Tracheal epithelial cell (primary cell): ENCODE measurements around the gene GOLGB1. TPM values are rescaled to one million over a fixed set of nuclear protein-coding genes. Genes with fewer than 3 reads are reported as not detected.

Experiments
- total RNA-seq: library from RNA; depleted of rRNA; stranded (reverse); fragments of >200 nt; gene quantifications from 2 replicates; pipeline ENCODE4 v1.2.1, GENCODE V29; 2014

Gene GOLGB1, protein sequence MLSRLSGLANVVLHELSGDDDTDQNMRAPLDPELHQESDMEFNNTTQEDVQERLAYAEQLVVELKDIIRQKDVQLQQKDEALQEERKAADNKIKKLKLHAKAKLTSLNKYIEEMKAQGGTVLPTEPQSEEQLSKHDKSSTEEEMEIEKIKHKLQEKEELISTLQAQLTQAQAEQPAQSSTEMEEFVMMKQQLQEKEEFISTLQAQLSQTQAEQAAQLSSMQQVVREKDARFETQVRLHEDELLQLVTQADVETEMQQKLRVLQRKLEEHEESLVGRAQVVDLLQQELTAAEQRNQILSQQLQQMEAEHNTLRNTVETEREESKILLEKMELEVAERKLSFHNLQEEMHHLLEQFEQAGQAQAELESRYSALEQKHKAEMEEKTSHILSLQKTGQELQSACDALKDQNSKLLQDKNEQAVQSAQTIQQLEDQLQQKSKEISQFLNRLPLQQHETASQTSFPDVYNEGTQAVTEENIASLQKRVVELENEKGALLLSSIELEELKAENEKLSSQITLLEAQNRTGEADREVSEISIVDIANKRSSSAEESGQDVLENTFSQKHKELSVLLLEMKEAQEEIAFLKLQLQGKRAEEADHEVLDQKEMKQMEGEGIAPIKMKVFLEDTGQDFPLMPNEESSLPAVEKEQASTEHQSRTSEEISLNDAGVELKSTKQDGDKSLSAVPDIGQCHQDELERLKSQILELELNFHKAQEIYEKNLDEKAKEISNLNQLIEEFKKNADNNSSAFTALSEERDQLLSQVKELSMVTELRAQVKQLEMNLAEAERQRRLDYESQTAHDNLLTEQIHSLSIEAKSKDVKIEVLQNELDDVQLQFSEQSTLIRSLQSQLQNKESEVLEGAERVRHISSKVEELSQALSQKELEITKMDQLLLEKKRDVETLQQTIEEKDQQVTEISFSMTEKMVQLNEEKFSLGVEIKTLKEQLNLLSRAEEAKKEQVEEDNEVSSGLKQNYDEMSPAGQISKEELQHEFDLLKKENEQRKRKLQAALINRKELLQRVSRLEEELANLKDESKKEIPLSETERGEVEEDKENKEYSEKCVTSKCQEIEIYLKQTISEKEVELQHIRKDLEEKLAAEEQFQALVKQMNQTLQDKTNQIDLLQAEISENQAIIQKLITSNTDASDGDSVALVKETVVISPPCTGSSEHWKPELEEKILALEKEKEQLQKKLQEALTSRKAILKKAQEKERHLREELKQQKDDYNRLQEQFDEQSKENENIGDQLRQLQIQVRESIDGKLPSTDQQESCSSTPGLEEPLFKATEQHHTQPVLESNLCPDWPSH (N-terminal part only)
- 31.3 and 36.9 TPM in 2 replicates for total RNA-seq

DNA sequence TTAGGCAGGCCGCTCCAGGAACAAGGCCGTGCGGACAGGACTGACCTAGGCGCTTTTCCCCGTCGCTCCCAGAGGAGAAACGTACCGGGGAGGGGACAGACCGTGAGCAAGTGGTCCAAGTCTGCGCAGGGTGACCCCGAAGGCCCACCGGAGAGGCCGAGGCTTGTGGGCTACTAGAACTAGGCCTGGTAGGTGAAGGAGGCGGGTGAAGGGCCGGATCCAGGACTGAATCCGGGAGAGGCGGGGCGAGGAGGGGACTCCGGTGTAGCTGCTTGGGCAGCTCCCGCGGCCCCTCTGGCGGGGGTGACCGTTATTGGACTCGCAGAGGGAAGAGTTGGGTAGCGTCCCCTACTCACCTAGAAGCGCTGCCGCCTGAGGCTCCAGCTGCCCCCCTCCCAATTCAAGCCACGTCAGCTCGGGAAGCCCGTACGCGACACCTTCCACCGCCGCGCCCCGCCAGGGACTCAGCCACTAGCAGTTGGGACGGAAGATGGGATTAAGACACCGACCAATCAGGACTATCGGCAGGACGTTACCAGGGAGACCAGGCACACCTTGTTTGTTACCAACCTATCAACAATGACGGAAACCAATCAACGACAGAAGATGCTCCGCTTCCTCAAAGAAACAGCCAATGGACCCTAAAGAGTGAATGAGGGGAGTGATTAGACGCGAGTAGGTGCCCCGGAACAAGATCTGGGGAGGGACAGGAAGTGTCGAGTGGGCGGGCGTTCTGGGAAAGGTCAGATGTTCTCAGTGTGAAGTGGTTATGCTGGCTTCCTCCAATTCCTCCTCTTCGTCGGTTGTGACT, at the start of gene GOLGB1:
Gene GOLGB1, minus strand, starts transcription at position 466 of the 811 bp plus-strand sequence. CDS start 18,770 bp downstream, outside the sequence.

DNA sequence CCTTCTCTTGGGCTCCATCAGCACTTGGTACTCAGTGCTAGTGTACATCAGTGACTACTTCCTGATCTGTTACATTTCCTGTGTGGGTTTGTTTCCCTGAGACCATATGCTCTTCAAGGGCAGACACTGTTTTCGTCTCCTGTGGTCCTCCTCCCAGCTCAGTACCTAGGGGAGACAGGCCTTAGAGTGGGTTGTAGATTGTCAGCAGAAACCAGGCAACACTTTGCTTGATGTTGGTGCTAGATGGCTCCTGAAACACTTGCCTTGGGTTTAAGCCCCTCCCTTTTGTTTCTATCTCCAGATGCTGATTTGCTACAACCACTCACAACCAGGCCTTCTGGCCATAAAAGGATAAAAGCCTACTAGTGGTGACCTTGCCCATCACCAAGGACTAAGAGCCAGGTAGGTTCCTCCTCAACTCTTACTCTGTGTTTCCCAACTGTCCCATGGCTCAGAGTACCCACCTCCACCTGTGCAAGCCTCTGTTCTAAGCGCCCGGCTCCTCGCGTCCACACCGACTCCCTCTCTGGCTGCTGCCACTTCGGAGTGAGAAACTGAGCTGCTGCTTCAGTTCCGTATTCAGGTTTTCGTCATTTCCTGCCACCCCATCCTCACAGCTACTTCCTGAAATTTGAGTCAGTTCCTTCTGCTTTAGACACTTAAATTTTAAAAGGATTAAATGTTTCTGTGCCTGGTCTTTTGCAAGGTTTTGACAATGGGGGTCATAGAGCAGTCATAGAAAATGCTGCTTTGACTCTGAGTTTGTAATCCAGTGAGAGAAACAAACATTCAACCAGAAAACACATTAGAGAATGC, 89.0 kb downstream of the GOLGB1 start, which contains the start of gene HCLS1:
Gene HCLS1, minus strand, starts transcription at position 548 of the 816 bp plus-strand sequence. CDS start 2,556 bp downstream, outside the sequence.

Other genes starting within 250 kb of the GOLGB1 start
- 1.4 and 5.5 TPM in 2 replicates for gene POLQ, start 203.8 kb downstream of the GOLGB1 start, total RNA-seq
- not detected in 2 replicates for gene ARGFX, start 181.8 kb downstream of the GOLGB1 start, total RNA-seq
- gene FBXO40, start 156.4 kb downstream of the GOLGB1 start, total RNA-seq: not detected in 2 replicates
- 1.4 and 1.9 TPM in 2 replicates for gene HCLS1, start 88.8 kb downstream of the GOLGB1 start, total RNA-seq
- gene IQCB1, start 85.3 kb upstream of the GOLGB1 start, total RNA-seq: 14.2 and 26.6 TPM in 2 replicates
- gene EAF2, start 85.5 kb upstream of the GOLGB1 start, total RNA-seq: 0.72 and 9.2 TPM in 2 replicates
- 0.96 and 6.2 TPM in 2 replicates for gene SLC15A2, start 144.7 kb upstream of the GOLGB1 start, total RNA-seq